B cell (primary cell): ENCODE data around the gene NPC2.

Experiments used
- CTCF ChIP-seq: fragments of 200-600 bp; IDR thresholded peaks from one replicate; pipeline ENCODE4 v1.8.0; 2022; ENCODE audit warnings: antibody characterized with exemption, mild to moderate bottlenecking
- EZH2 ChIP-seq: IDR thresholded peaks from 2 replicates; pipeline ENCODE4 v1.6.1; 2012; ENCODE audit warnings: borderline replicate concordance, low read depth, mild to moderate bottlenecking, moderate library complexity, low read length; ENCODE audit not compliant: insufficient read depth, poor library complexity, severe bottlenecking

- TF ChIP-seq CTCF (no peak), EZH2 (no peak)
These were observed 24.6 kb downstream of the NPC2 start for GRCh38 chr14:74468513-74468912.
